ENCODE results near the gene MYOF.

DNA sequence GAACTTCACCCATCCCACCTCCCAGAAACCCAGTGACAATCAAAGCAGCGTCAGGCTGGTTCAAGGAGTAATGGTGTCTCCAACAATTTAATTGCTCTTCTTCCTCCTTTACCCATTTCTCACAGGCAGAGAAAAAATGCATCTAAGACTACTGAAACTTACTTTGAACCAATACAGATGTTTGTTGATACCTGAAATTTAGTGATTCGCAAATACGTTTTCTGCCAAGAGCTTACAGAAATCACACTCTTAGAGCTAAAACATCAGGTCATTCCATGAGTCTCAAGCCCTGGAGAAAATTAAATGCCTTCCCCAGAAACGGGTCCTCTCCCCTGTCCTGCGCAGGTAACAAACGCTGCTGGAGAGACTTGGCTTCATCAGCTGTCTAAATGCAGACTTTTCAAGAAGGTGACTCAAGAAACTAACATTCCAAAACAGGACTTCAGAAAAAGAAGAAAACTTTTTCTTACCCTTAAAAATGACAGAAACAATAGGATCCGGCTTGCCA is 443 bp downstream of the MYOF start:
- TF ChIP-seq GATA3 (IDR thresholded peaks at IDR 0.05; ENCODE audit: low read depth, low read length) (no peak), GATA2 (IDR thresholded peaks at IDR 0.05; ENCODE audit: low read depth, low read length) (no peak)
